Glutamatergic neuron (in vitro differentiated cells): Measurements from ENCODE around the gene WASL. TPM values are rescaled to one million over a fixed set of nuclear protein-coding genes. Genes with fewer than 3 reads are reported as not detected.
A peak's percentile ranks its signal among the peaks of the same experiment; 100 is the strongest.

Experiments used
- DNase-seq: peaks from one replicate; pipeline ENCODE4 v3.0.0; 2022
- H3K27ac Mint-ChIP-seq: one replicate; pipeline ENCODE4 v1.8.0; 2020; ENCODE audit warnings: mild to moderate bottlenecking, mixed read lengths, inconsistent platforms; ENCODE audit not compliant: unreplicated experiment
- H3K27me3 Mint-ChIP-seq: one replicate; pipeline ENCODE4 v1.8.0; 2020; ENCODE audit warnings: mild to moderate bottlenecking, moderate library complexity, mixed read lengths, inconsistent platforms; ENCODE audit not compliant: unreplicated experiment
- H3K36me3 Mint-ChIP-seq: one replicate; pipeline ENCODE4 v1.8.0; 2020; ENCODE audit warnings: mild to moderate bottlenecking, mixed read lengths, inconsistent platforms; ENCODE audit not compliant: unreplicated experiment
- H3K4me1 Mint-ChIP-seq: one replicate; pipeline ENCODE4 v1.8.0; 2020; ENCODE audit warnings: mild to moderate bottlenecking, low read depth, mixed read lengths, inconsistent platforms; ENCODE audit not compliant: unreplicated experiment
- H3K4me3 Mint-ChIP-seq: one replicate; pipeline ENCODE4 v1.8.0; 2020; ENCODE audit warnings: mild to moderate bottlenecking, mixed read lengths, inconsistent platforms; ENCODE audit not compliant: unreplicated experiment
- H3K9me3 Mint-ChIP-seq: one replicate; pipeline ENCODE4 v1.8.0; 2020; ENCODE audit warnings: mild to moderate bottlenecking, moderate library complexity, mixed read lengths, inconsistent platforms; ENCODE audit not compliant: unreplicated experiment
- CTCF ChIP-seq: fragments of 200-600 bp; sonication (generic); IDR thresholded peaks from one replicate; pipeline ENCODE4 v1.5.0; 2021; ENCODE audit not compliant: partially characterized antibody, unreplicated experiment
- total RNA-seq: library from RNA; stranded (reverse); fragmentation: NEBNext Ultra II Directional; extraction: Animal tissue kit (Norgen Biotek cat#: 25700); gene quantifications from one replicate; pipeline ENCODE4 v1.2.1, GENCODE V29; 2021; ENCODE audit not compliant: unreplicated experiment

WASL gene
- total RNA-seq, 1 donor from 2014 or later, result 33.0 TPM

DNA sequence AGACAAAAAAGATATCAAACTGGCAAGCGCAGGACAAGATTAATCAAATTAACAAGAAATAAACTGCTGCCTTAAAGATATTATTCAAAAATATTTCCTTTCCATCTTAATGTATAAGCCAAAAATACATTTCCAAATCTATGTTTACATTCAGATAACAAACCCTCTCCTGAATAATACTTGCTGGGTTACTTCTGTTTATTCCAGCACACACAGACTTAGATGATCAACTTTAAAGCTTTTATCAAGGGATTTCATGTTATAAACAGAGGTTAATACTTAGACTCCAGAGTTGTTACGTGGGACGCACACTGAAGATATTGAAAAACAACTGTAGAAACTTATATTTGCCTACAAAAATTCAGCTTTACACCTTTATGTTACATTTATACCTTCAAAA is 59.6 kb downstream of the WASL start:
- Mint-ChIP-seq H3K27ac (no peak overlapping the region), H3K4me1 (no peaks in the 10 kb centered on the region), H3K36me3 (no peaks in the 10 kb centered on the region), H3K27me3 (peaks cover 3% of the 10 kb centered on the region), H3K4me3 (no peak overlapping the region), H3K9me3 (peaks cover 1% of the 10 kb centered on the region)
- no peak for DNase-seq
- TF ChIP-seq CTCF, result no peak

DNA sequence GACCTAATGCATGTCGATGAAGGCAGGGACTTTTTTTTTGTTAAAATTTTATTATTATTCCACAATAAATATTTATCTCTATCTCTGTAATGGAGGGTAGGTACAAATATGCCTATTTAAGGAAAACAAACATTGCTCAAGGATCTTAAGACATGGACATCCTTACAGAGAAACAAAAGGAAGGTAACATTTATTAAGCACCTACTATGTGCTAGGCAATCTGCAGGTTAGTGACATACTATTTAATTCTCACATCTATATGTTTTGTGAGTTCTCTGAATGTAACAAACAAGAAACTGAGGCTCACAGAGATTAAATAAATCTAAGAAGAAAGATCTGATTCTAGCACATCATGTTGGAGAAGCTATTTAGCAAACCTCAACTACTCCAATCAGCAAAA is 61.1 kb downstream of the WASL start:
- no peak for TF ChIP-seq CTCF
- H3K27ac Mint-ChIP-seq, result no peak overlapping the region
- DNase-seq, result no peak
- H3K27me3 Mint-ChIP-seq, result peaks cover 3% of the 10 kb centered on the region
- no peak overlapping the region for H3K4me3 Mint-ChIP-seq
- no peaks in the 10 kb centered on the region for H3K36me3 Mint-ChIP-seq
- H3K9me3 Mint-ChIP-seq, result peaks cover 1% of the 10 kb centered on the region
- no peaks in the 10 kb centered on the region for H3K4me1 Mint-ChIP-seq

DNA sequence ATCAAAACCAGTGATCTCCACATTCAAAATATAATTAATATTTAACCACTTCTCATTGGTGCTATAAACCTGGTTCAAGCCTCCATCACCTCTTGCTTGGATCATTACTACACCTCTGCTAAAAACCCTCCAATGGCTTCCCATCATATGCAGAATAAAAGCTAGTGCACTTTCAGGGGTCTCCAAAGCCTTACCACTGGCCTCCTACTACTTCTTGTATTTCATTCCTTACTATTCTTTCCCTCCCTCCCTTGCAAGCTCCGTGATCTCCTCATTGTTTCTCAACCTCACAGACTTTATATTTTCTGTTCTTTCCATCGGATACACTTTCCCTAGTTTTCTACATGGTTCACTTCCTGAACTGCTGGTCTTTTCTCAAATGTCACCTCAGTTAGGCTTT is 61.6 kb downstream of the WASL start:
- no peaks in the 10 kb centered on the region for H3K4me1 Mint-ChIP-seq
- no peaks in the 10 kb centered on the region for H3K36me3 Mint-ChIP-seq
- no peak for DNase-seq
- no peak for TF ChIP-seq CTCF
- H3K9me3 Mint-ChIP-seq, result no peaks in the 10 kb centered on the region
- H3K27ac Mint-ChIP-seq, result no peak overlapping the region
- peaks cover 3% of the 10 kb centered on the region for H3K27me3 Mint-ChIP-seq
- H3K4me3 Mint-ChIP-seq, result no peak overlapping the region

GRCh38 chr7:123682690-123683089 is 66.1 kb downstream of the WASL start:
- no peak overlapping the region for H3K27ac Mint-ChIP-seq
- DNase-seq, result no peak
- H3K9me3 Mint-ChIP-seq, result no peaks in the 10 kb centered on the region
- peaks cover 3% of the 10 kb centered on the region for H3K27me3 Mint-ChIP-seq
- peaks cover 6% of the 10 kb centered on the region for H3K4me1 Mint-ChIP-seq
- peak; percentile 66 for TF ChIP-seq CTCF
- H3K36me3 Mint-ChIP-seq, result no peaks in the 10 kb centered on the region
- no peak overlapping the region for H3K4me3 Mint-ChIP-seq

- H3K4me1 Mint-ChIP-seq, result peaks cover 6% of the 10 kb centered on the region
- no peak overlapping the region for H3K4me3 Mint-ChIP-seq
- no peaks in the 10 kb centered on the region for H3K36me3 Mint-ChIP-seq
Observed at GRCh38 chr7:123681561-123681960, 67.2 kb downstream of the WASL start.

More at GRCh38 chr7:123681561-123681960, 67.2 kb downstream of the WASL start:
- Mint-ChIP-seq H3K9me3 (no peaks in the 10 kb centered on the region), H3K27ac (peak overlapping the region; percentile 44), H3K27me3 (no peaks in the 10 kb centered on the region)
- TF ChIP-seq CTCF, result no peak
- no peak for DNase-seq
